Sigmoid colon (tissue), 7 donors: ENCODE results near the gene ZIC1. TPM values are rescaled to one million over a fixed set of nuclear protein-coding genes. Genes with fewer than 3 reads are reported as not detected.

ENCODE experiments used
- DNase-seq: peaks from one replicate; pipeline ENCODE4 v3.0.0-alpha.2; 2019
- H3K27ac ChIP-seq, 4 donors: fragments of 200-600 bp; sonication (generic); one replicate each; pipeline ENCODE4 v1.5.1; 2016 to 2019; ENCODE audit warnings: mild to moderate bottlenecking in 1 of 4
- H3K27me3 ChIP-seq, 3 donors: fragments of 200-600 bp; sonication (generic); one replicate each; pipeline ENCODE4 v1.5.1; 2019; ENCODE audit warnings: mild to moderate bottlenecking in 1 of 3
- H3K36me3 ChIP-seq, 4 donors: fragments of 200-600 bp; sonication (generic); one replicate each; pipeline ENCODE4 v1.5.1; 2016 to 2019
- H3K4me1 ChIP-seq, 4 donors: fragments of 200-600 bp; sonication (generic); one replicate each; pipeline ENCODE4 v1.5.1; 2017 to 2019
- H3K4me3 ChIP-seq, 4 donors: fragments of 200-600 bp; sonication (generic); one replicate each; pipeline ENCODE4 v1.5.1; 2017 to 2019; ENCODE audit warnings: mild to moderate bottlenecking in 2 of 4, moderate library complexity in 1 of 4
- H3K9me3 ChIP-seq, 4 donors: fragments of 200-600 bp in 3 of 4; sonication (generic) in 3 of 4; one replicate each; pipeline versions ENCODE4 v1.5.1 to v1.6.1; 2013 to 2019
- EP300 ChIP-seq, 4 donors: sonication (generic); formaldehyde crosslinking; IDR thresholded peaks; one replicate each; pipeline ENCODE4 v1.6.1; 2017; ENCODE audit warnings: antibody characterized with exemption in 4 of 4
- POLR2A ChIP-seq, 2 donors: fragments of 450-650 bp; IDR thresholded peaks; one replicate each; pipeline ENCODE4 v1.6.1; 2016; ENCODE audit warnings: antibody characterized with exemption in 2 of 2, mild to moderate bottlenecking in 2 of 2, moderate library complexity in 2 of 2
- POLR2AphosphoS5 ChIP-seq, 4 donors: sonication (generic); formaldehyde crosslinking; IDR thresholded peaks; one replicate each; pipeline ENCODE4 v1.6.1; 2017; ENCODE audit warnings: antibody characterized with exemption in 4 of 4
- whole genome bisulfite sequencing, 2 donors: extraction: QIAGEN DNeasy Blood & Tissue Kit; methylation state at CpG; one replicate each; pipeline ENCODE4 v1.1.7; 2013; 5-methylcytosine and 5-hydroxymethylcytosine counted together
- intact Hi-C: fragments of 100-400 bp; cut with DNase I; formaldehyde crosslinking; loops from one replicate; pipeline ENCODE4 v1.15.1; 2023
- polyA plus RNA-seq, 3 donors: library from polyadenylated mRNA; stranded (reverse); fragments of 200-250 nt; gene quantifications; one replicate each; pipeline ENCODE4 v1.2.3, GENCODE V29; 2013
- total RNA-seq, 4 donors: library from RNA; depleted of rRNA; stranded (reverse); fragments of >200 nt; gene quantifications; one replicate each; pipeline ENCODE4 v1.1.0, GENCODE V29; 2016
- TF ChIP-seq, protein P1 (sequence below), 4 experiments: fragments of 450-650 bp in 3 of 4; fragments of 200-600 bp in 1 of 4; IDR thresholded peaks; one replicate each; pipeline ENCODE4 v1.5.1; 2016 to 2019; ENCODE audit warnings: antibody characterized with exemption in 4 of 4, mild to moderate bottlenecking in 3 of 4, moderate library complexity in 2 of 4
- donor health status: healthy with polysubstance abuse.
- donor health status: Bipolar disorder and iron deficiency.
- donor health status: healthy.

ZIC1 gene
- total RNA-seq = not detected
- not detected for polyA plus RNA-seq

- intact Hi-C loops = loop anchor here (5.0 to 10.0 kb wide), 2 partner anchors 32 to 665 kb away; no protein-coding TSS in a partner anchor
- no peak within 1 kb of the TSS for H3K27ac ChIP-seq
- H3K9me3 ChIP-seq = no peaks in the 10 kb centered on the region
- no peak for TF ChIP-seq EP300 (IDR thresholded peaks at IDR 0.05)
- TF ChIP-seq POLR2AphosphoS5 (IDR thresholded peaks at IDR 0.05) = peak in 1 of 4 donors; percentile 1
- no peak for TF ChIP-seq POLR2A (IDR thresholded peaks at IDR 0.05)
- TF ChIP-seq, protein P1, sequence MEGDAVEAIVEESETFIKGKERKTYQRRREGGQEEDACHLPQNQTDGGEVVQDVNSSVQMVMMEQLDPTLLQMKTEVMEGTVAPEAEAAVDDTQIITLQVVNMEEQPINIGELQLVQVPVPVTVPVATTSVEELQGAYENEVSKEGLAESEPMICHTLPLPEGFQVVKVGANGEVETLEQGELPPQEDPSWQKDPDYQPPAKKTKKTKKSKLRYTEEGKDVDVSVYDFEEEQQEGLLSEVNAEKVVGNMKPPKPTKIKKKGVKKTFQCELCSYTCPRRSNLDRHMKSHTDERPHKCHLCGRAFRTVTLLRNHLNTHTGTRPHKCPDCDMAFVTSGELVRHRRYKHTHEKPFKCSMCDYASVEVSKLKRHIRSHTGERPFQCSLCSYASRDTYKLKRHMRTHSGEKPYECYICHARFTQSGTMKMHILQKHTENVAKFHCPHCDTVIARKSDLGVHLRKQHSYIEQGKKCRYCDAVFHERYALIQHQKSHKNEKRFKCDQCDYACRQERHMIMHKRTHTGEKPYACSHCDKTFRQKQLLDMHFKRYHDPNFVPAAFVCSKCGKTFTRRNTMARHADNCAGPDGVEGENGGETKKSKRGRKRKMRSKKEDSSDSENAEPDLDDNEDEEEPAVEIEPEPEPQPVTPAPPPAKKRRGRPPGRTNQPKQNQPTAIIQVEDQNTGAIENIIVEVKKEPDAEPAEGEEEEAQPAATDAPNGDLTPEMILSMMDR (IDR thresholded peaks at IDR 0.05) = no peak
- WGBS, 2 donors = 11 to 28% methylated on average over 80 of the region's 80 CpGs
- no peak for DNase-seq
- no peaks in the 10 kb centered on the region for H3K36me3 ChIP-seq
- peak within 1 kb of the TSS in 3 of 4 donors; percentile 9 to 24 (median 13) for H3K4me3 ChIP-seq
- peaks cover 78 to 100% (median 100%) of the 10 kb centered on the region in 3 donors for H3K27me3 ChIP-seq
- H3K4me1 ChIP-seq = peaks cover 0 to 43% (median 40%) of the 10 kb centered on the region in 4 donors
These were observed at the start of gene ZIC1 for GRCh38 chr3:147409143-147410115. TSS of gene ZIC1 (plus strand) at chr3:147409365. CDS start at chr3:147410113, 748 bp downstream.

- 21 to 27% methylated on average over 5 of the region's 5 CpGs for WGBS, 2 donors
- intact Hi-C loops = loop anchor here (5.0 kb wide), 1 partner anchor 62 kb away; no protein-coding TSS in a partner anchor
- DNase-seq = no peak
- H3K27me3 ChIP-seq = peaks cover 53 to 99% (median 70%) of the 10 kb centered on the region in 3 donors
- peaks cover 0 to 5% (median 2%) of the 10 kb centered on the region in 4 donors for H3K4me1 ChIP-seq
- H3K4me3 ChIP-seq = no peak overlapping the region
- peaks cover 0 to 3% (median 0%) of the 10 kb centered on the region in 4 donors for H3K9me3 ChIP-seq
- no peak overlapping the region for H3K27ac ChIP-seq
- TF ChIP-seq POLR2AphosphoS5 (IDR thresholded peaks at IDR 0.05) (no peak), EP300 (IDR thresholded peaks at IDR 0.05) (no peak), POLR2A (IDR thresholded peaks at IDR 0.05) (no peak)
- TF ChIP-seq, protein P1 (IDR thresholded peaks at IDR 0.05) = no peak
- H3K36me3 ChIP-seq = no peaks in the 10 kb centered on the region
These were observed 49.1 kb upstream of the ZIC1 start for GRCh38 chr3:147360051-147360439.

- H3K27me3 ChIP-seq = peaks cover 52 to 99% (median 70%) of the 10 kb centered on the region in 3 donors
- no peaks in the 10 kb centered on the region for H3K36me3 ChIP-seq
- no peak for DNase-seq
- H3K9me3 ChIP-seq = peaks cover 0 to 3% (median 0%) of the 10 kb centered on the region in 4 donors
- no peak overlapping the region for H3K4me3 ChIP-seq
- no peak overlapping the region for H3K27ac ChIP-seq
- WGBS, 2 donors = 9 to 13% methylated on average over 21 of the region's 21 CpGs
- peaks cover 0 to 4% (median 0%) of the 10 kb centered on the region in 4 donors for H3K4me1 ChIP-seq
- intact Hi-C loops = loop anchor here (5.0 kb wide), 1 partner anchor 61 kb away; no protein-coding TSS in a partner anchor
- TF ChIP-seq EP300 (IDR thresholded peaks at IDR 0.05) (no peak), POLR2A (IDR thresholded peaks at IDR 0.05) (no peak), POLR2AphosphoS5 (IDR thresholded peaks at IDR 0.05) (no peak)
- TF ChIP-seq, protein P1 (IDR thresholded peaks at IDR 0.05) = no peak
These were observed 48.3 kb upstream of the ZIC1 start for GRCh38 chr3:147360646-147361453.
